Stimulated activated CD4-positive, alpha-beta T cell treated with anti-CD3 and anti-CD28 coated beads, Interleukin-1b, Interleukin-23, amount 100 ng/mL, for 4 hours (primary cell): ENCODE measurements around the gene ERMARD.
A peak's percentile ranks its signal among the peaks of the same experiment; 100 is the strongest.

Experiments used
- DNase-seq, 2 donors: peaks; one replicate each; pipeline ENCODE4 v3.0.0-alpha.2; 2020; ENCODE audit warnings: low read depth in 2 of 2

ERMARD gene

DNA sequence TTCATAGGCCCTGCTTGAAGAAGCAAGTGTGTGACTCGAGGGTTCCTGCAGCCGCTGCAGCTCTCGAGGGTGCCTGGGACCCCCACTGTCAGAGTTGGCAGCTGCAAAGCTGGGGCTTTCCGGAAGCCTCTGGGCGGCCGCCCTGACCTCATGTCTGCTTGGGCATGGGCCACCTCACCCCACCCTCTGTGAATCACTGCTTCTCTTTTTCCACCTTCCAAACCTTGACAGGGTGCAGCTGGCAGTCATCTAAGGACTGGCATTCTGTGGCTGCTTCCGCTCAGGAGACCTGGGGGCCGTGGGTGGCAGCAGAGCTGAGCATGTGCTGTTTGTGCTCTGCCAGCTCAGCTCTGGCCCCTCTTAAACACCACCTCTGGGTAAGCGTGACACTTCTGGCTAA is 32.0 kb downstream of the ERMARD start:
- no peak for DNase-seq

- no peak for DNase-seq
Observed at GRCh38 chr6:169783971-169784820, 32.8 kb downstream of the ERMARD start.

- DNase-seq, result no peak
Observed at GRCh38 chr6:169784821-169785340, 33.5 kb downstream of the ERMARD start.

GRCh38 chr6:169785566-169785965 is 34.1 kb downstream of the ERMARD start:
- DNase-seq, result no peak

DNA sequence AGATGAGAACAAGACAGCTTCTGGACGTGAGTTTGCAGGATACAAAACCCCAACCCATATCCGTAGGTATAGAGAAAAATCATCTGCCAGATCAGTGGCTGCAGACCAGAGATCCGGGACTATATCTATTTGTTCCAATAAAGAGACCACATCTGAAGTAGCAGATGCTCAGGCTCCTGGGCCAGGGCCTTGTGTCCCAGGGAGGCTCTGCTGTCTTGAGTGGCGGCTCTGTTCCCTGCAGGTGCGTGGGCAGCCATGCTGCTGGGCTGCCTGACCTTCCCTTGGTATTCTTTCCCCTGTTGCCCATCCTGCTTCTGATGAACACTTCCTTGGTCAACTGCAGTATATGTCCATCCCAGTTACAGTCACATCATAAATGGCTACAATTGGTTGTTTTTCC is 34.9 kb downstream of the ERMARD start:
- no peak for DNase-seq

- no peak for DNase-seq
Observed at GRCh38 chr6:169787797-169788196, 36.4 kb downstream of the ERMARD start.

GRCh38 chr6:169788809-169789145 is 37.4 kb downstream of the ERMARD start:
- DNase-seq, result no peak

- DNase-seq, result no peak
Observed at GRCh38 chr6:169789146-169789943, 37.9 kb downstream of the ERMARD start.

- peak; percentile 65 for DNase-seq
Observed at GRCh38 chr6:169789944-169790927, 38.8 kb downstream of the ERMARD start.

GRCh38 chr6:169791721-169792131 is 40.3 kb downstream of the ERMARD start:
- no peak for DNase-seq

- no peak for DNase-seq
Observed at GRCh38 chr6:169792306-169793015, 41.0 kb downstream of the ERMARD start.

GRCh38 chr6:169793408-169793807 is 42.0 kb downstream of the ERMARD start:
- DNase-seq, result no peak

DNA sequence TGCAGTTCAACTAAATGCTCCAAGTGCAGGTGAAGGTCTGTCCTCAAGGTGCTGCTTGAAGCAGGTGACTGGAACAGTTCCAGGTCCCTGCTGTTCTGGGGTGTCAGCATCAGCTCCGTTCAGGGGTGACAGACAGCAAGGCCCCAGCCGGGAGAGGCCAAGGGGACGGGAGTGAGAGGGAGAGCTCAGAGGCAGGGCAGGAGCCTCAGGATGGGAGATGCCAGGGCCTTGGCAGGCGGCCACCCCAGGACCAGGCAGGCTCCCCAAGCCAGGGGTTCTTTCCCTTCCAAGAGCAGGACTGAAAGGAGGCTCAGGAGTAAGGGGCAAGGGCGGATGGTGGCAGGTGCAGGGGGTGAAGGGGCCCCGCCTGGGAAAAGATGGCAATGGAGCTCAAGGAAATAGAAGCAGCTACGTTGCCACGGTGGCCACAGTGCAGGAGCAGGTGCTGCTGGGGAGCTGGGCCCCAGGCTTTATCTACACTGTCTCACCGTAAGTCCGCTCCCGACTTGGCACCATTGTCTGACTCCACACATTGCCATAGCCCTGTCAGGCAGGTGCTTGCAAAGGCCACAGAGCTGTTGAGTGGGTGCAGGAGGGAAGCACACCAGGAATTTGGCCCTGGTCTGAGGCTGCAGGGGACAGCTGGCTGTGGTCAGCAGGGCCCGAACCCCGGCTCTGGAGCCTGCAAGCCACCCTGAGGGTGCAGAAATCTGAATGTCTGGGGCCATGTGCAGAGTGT is 43.1 kb downstream of the ERMARD start:
- no peak for DNase-seq

GRCh38 chr6:169795196-169795595 is 43.8 kb downstream of the ERMARD start:
- no peak for DNase-seq

- no peak for DNase-seq
Observed at GRCh38 chr6:169798764-169799473, 47.5 kb downstream of the ERMARD start.

DNA sequence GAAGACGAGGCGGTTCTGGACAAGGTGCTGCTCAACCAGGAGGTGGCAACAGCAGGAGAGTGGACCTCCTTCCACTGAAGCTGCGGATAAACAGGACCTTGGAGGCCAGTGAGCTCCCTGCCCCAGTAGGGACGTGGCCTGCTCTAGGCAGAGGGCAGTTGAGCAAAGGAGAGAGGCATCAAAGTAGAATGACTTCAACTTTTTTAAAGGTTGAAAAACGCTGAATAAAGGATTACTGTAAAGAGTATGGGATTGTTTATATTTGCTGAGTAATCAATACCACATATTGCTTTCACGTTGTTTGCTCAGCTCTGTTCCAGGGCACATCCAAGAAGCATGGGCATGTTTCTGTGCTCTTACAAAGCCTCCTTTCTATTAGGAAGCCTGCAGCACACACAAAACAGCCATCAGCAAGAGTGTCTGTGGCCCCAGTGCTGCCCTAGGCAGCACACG is 48.1 kb downstream of the ERMARD start:
- no peak for DNase-seq

DNA sequence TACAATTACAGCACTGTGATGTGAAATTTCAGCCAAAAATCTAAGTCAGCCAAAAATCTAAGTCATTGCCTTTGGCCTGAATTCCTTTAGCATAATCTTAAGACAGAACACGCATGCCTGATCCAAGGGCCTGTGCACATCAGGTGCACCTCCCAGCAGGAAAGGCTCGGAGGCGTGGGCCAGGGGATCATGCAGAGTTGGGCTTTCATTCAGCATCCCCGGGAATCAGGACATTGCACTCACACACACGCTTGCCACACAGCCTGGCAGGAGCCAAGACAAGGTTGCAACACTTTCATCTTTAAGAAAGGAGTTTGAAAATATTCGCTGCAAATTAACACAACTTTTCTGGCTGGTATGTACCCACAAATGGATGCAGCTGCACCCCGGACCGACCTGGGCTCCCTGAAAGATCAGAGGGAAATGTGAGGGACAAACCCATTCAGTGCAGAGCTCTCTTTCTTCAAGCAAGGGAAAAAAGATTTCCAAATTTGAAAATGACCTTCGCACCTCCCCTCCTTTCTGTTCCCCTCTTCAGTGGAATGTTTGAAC is 48.8 kb downstream of the ERMARD start:
- DNase-seq, result no peak

DNA sequence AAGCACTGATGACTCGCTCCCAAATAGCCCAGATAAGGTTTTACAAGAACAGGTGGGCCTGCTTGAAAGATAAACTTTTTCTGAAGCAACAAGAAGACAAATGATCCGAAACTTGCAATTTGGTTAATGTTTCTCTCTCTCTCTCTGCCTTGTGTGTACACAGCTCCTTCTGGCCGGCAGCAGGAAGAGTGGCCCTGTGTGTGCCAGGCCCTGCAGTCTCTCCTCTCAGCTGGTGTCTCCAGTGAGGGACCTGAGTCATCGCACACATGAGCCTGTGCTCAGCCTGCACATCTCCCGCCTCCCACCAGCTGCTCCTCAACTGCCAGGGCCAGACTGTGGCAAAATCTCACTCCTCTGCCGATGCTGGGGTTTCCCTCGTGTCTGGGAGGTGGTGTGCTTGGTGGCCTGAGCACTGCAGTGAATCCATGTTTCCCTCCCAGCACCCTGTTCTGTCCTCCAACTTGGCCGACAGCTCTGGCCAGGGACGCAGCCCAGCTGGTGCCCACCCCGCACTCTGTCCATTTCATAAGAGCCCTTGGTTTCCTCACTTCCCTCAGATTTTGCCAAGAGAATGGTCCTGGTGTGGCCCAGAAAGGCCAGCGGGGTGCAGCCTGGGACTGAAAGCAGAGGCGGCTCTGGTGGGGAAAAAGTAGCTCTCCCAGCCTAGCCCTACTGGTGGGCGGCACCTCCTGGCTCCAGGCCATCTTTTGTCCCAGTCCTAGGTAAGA is 49.4 kb downstream of the ERMARD start:
- no peak for DNase-seq
